GM12878 (cell line): Measurements from ENCODE around the gene KDM4D. TPM values are rescaled to one million over a fixed set of nuclear protein-coding genes. Genes with fewer than 3 reads are reported as not detected.

ENCODE experiments used
- ATAC-seq: fragments of 200-7000 bp; cut with Tn5 transposase; 3 replicates; pipeline ENCODE4 v1.9.1; 2020; ENCODE audit warnings: mild to moderate bottlenecking, moderate library complexity
- BruUV-seq: library from RNA; stranded (reverse); fragments of 400-500 nt; replicated peaks from 2 replicates; lab custom pipeline; 2021; lab: Mats Ljungman, UMichigan
- CTCF ChIA-PET: fragments of 300-600 bp; sonication (Branson Sonifier 250); formaldehyde crosslinking; extraction: SDS; loops from one replicate; lab custom pipeline; 2021; ENCODE audit warnings: inconsistent platforms; lab: Yijun Ruan, JAX
- POLR2A ChIA-PET: fragments of 350-600 bp; formaldehyde crosslinking; extraction: SDS; loops from one replicate; lab custom pipeline; 2021; ENCODE audit warnings: inconsistent platforms; lab: Charles Lee
- RAD21 ChIA-PET: fragments of 300-600 bp; sonication (Branson Sonifier 250); formaldehyde crosslinking; loops from one replicate; lab custom pipeline; 2023; ENCODE audit warnings: antibody characterized with exemption; ENCODE audit not compliant: unreplicated experiment; lab: Charles Lee
- SMC1A ChIA-PET: fragments of 300-600 bp; sonication (Branson Sonifier 250); formaldehyde crosslinking; loops from one replicate; lab custom pipeline; 2023; ENCODE audit not compliant: unreplicated experiment, uncharacterized antibody; lab: Charles Lee
- DNase-seq: peaks from one replicate; pipeline ENCODE4 v3.0.0-alpha.2; 2011; ENCODE audit warnings: low read depth, low spot score
- FAIRE-seq: peaks from 3 replicates; lab custom pipeline; 2011; peaks lifted over from hg19 to GRCh38; lab: Jason Lieb, UNC
- H2AFZ ChIP-seq: 2 replicates; pipeline ENCODE4 v1.6.0; 2011; ENCODE audit warnings: low read depth, low read length, control low read depth; ENCODE audit not compliant: control insufficient read depth
- H3K27ac ChIP-seq: 2 replicates; pipeline ENCODE4 v1.5.1; 2011; ENCODE audit warnings: control low read depth; ENCODE audit not compliant: control insufficient read depth, insufficient read depth
- H3K27me3 ChIP-seq, 2 experiments: replicated peaks in 1 of 2; 2 replicates each; pipeline versions ENCODE4 v1.6.0 to v1.6.1; 2011; ENCODE audit warnings: low read length in 1 of 2; ENCODE audit not compliant: control insufficient read depth in 2 of 2, insufficient read depth in 2 of 2
- H3K36me3 ChIP-seq, 2 experiments: 2 replicates each; pipeline ENCODE4 v1.5.1; 2011; ENCODE audit warnings: low read length in 1 of 2; ENCODE audit not compliant: control insufficient read depth in 2 of 2, insufficient read depth in 2 of 2
- H3K4me1 ChIP-seq: 2 replicates; pipeline ENCODE4 v1.6.1; 2011; ENCODE audit warnings: mild to moderate bottlenecking, low read length, moderate library complexity, mixed read lengths; ENCODE audit not compliant: control insufficient read depth, insufficient read depth
- H3K4me2 ChIP-seq: 2 replicates; pipeline ENCODE4 v1.6.0; 2011; ENCODE audit warnings: control low read depth; ENCODE audit not compliant: control insufficient read depth, insufficient read depth
- H3K4me3 ChIP-seq: fragments of 200-600 bp; sonication (generic); 2 replicates; pipeline ENCODE4 v1.5.1; 2016
- H3K79me2 ChIP-seq: 2 replicates; pipeline ENCODE4 v1.6.0; 2011; ENCODE audit warnings: low read length; ENCODE audit not compliant: control insufficient read depth, insufficient read depth
- H3K9ac ChIP-seq: 2 replicates; pipeline ENCODE4 v1.8.0; 2011; ENCODE audit warnings: low read length, control low read depth, mixed read lengths; ENCODE audit not compliant: control insufficient read depth, insufficient read depth
- H3K9me3 ChIP-seq: replicated peaks from 3 replicates; pipeline ENCODE4 v1.5.1; 2011; ENCODE audit warnings: mild to moderate bottlenecking, low read length; ENCODE audit not compliant: control insufficient read depth, insufficient read depth
- H4K20me1 ChIP-seq: 2 replicates; pipeline ENCODE4 v1.6.0; 2011; ENCODE audit not compliant: control insufficient read depth, insufficient read depth
- CUX1 ChIP-seq: IDR thresholded peaks from 2 replicates; pipeline ENCODE4 v1.6.1; 2012; ENCODE audit warnings: improper control_type of control experiment, low read depth, low read length; ENCODE audit not compliant: insufficient replicate concordance
- IKZF1 ChIP-seq: fragments of 450-650 bp; conservative IDR thresholded peaks from 2 replicates; pipeline ENCODE4 v1.6.1; 2017; ENCODE audit warnings: antibody characterized with exemption, mild to moderate bottlenecking
- JUND ChIP-seq: IDR thresholded peaks from 2 replicates; pipeline ENCODE4 v1.6.1; 2012; ENCODE audit warnings: low read depth, mild to moderate bottlenecking, low read length, improper control_type of control experiment, moderate library complexity
- NR2C1 ChIP-seq: fragments of 450-650 bp; IDR thresholded peaks from 2 replicates; pipeline ENCODE4 v1.6.1; 2017; ENCODE audit warnings: antibody characterized with exemption, mild to moderate bottlenecking, moderate library complexity
- POLR2AphosphoS5 ChIP-seq: IDR thresholded peaks from 2 replicates; pipeline ENCODE4 v1.6.1; 2011; ENCODE audit warnings: mild to moderate bottlenecking, low read length, inconsistent platforms
- SMARCA5 ChIP-seq: fragments of 450-650 bp; IDR thresholded peaks from 2 replicates; pipeline ENCODE4 v1.6.1; 2017; ENCODE audit warnings: mild to moderate bottlenecking
- USF1 ChIP-seq: IDR thresholded peaks from 2 replicates; pipeline ENCODE4 v1.6.1; 2011; ENCODE audit warnings: borderline replicate concordance, low read depth, mild to moderate bottlenecking, moderate library complexity, mixed read lengths, low read length; ENCODE audit not compliant: insufficient read depth; ENCODE audit errors: extremely low read length
- ZNF24 ChIP-seq: fragments of 450-650 bp; IDR thresholded peaks from 2 replicates; pipeline ENCODE4 v1.6.1; 2017; ENCODE audit warnings: antibody characterized with exemption, mild to moderate bottlenecking
- WGBS: methylation state at CpG from one replicate; pipeline ENCODE4 v1.1.6; 2016; ENCODE audit warnings: low lambda C conversion rate; ENCODE audit not compliant: insufficient replicate concordance, insufficient coverage; ENCODE audit errors: missing lambda C conversion rate; 5-methylcytosine and 5-hydroxymethylcytosine counted together
- in situ Hi-C: fragments of 300-500 bp; cut with MboI; formaldehyde crosslinking; loops from 9 replicates; pipeline ENCODE4 v1.14.3; 2018; ENCODE audit warnings: mixed read lengths
- intact Hi-C: fragments of 100-400 bp; cut with micrococcal nuclease; formaldehyde crosslinking; loops from one replicate; pipeline ENCODE4 v1.14.2; 2022; ENCODE audit not compliant: unreplicated experiment
- polyA plus RNA-seq, 11 experiments: library from polyadenylated mRNA; depleted of rRNA in 4 of 11; unstranded in 6 of 11; stranded (reverse) in 5 of 11; fragments of >200 nt; fragmentation: Nextera tagmentation in 4 of 11; fragmentation: Illumina TruSeq in 1 of 11; extraction: Ambion mirVana in 4 of 11; extraction: Trizol in 1 of 11; gene quantifications; 1 replicate in 1 of 11; 2 replicates in 10 of 11; pipeline versions ENCODE4 v1.2.1 to v1.2.3, GENCODE V29; 2011 to 2016; ENCODE audit warnings: inconsistent platforms in 2 of 11, missing spikeins in 2 of 11, low read depth in 1 of 11
- total RNA-seq, 4 experiments: library from RNA; depleted of rRNA in 3 of 4; stranded (reverse); fragments of >200 nt in 3 of 4; fragmentation: Illumina TruSeq in 1 of 4; extraction: Trizol in 1 of 4; gene quantifications; 2 replicates each; pipeline versions ENCODE4 v1.2.1 to v1.2.3, GENCODE V29; 2013 to 2021

KDM4D gene
- total and polyA plus RNA-seq, 10 of the 15 experiments (the other 5 are each of a cell fraction or from before 2014, with no cell fraction given), result 0.63 to 2.6 (median 1.3) TPM

- Histone ChIP-seq H3K4me1 (no peaks in the 10 kb centered on the region), H4K20me1 (no peaks in the 10 kb centered on the region), H3K79me2 (no peaks in the 10 kb centered on the region), H3K36me3 (no peaks in the 10 kb centered on the region), H3K27me3 (peaks cover 0 to 3% of the 10 kb centered on the region in 2 experiments; a peak in 3 of 4 replicates), H3K9me3 (no peaks in the 10 kb centered on the region), H3K4me3 (no peak overlapping the region), H3K4me2 (no peak overlapping the region), H3K27ac (no peak overlapping the region), H3K9ac (no peak overlapping the region), H2AFZ (no peak overlapping the region)
- in situ Hi-C loops (no loop called here), intact Hi-C loops (no loop called here)
- ATAC-seq (no peak), DNase-seq (no peak), FAIRE-seq (no peak)
- 50% methylated on average over 4 of the region's 4 CpGs for WGBS
- CTCF ChIA-PET, result no interaction called here
- RAD21 ChIA-PET, result no interaction called here
- POLR2A ChIA-PET, result no interaction called here
- TF ChIP-seq IKZF1, result no peak
- no TSS peak for BruUV-seq
- SMC1A ChIA-PET, result interaction anchor here (0.6 to 1.4 kb wide), 7 partner anchors 14 to 624 kb away, joined by 3 to 6 read pairs (median 3); no protein-coding TSS in a partner anchor
These were observed 70.5 kb downstream of the KDM4D start for GRCh38 chr11:95044010-95044409.

GRCh38 chr11:95045812-95046211, 72.3 kb downstream of the KDM4D start:
- FAIRE-seq, result no peak
- TF ChIP-seq USF1 (no peak), CUX1 (no peak), POLR2AphosphoS5 (no peak), JUND (no peak), ZNF24 (no peak), SMARCA5 (no peak), NR2C1 (no peak)
- CTCF ChIA-PET, result interaction anchor here (0.8 kb wide), 1 partner anchor 15 kb away, joined by 3 read pairs; no protein-coding TSS in a partner anchor
- in situ Hi-C loops (no loop called here), intact Hi-C loops (no loop called here)
- Histone ChIP-seq H3K4me3 (no peak overlapping the region), H3K4me1 (no peaks in the 10 kb centered on the region), H3K27ac (no peak overlapping the region), H2AFZ (no peak overlapping the region), H3K9ac (no peak overlapping the region), H3K9me3 (no peaks in the 10 kb centered on the region), H3K79me2 (no peaks in the 10 kb centered on the region), H4K20me1 (no peaks in the 10 kb centered on the region), H3K4me2 (no peak overlapping the region), H3K36me3 (no peaks in the 10 kb centered on the region), H3K27me3 (peaks cover 0 to 3% of the 10 kb centered on the region in 2 experiments; a peak in 3 of 4 replicates)
- BruUV-seq, result no TSS peak
- no peak for DNase-seq
- SMC1A ChIA-PET, result interaction anchor here (1.3 kb wide), 1 partner anchor 10 kb away, joined by 3 read pairs; no protein-coding TSS in a partner anchor
- RAD21 ChIA-PET, result no interaction called here
- no peak for ATAC-seq
- POLR2A ChIA-PET, result no interaction called here
